Endothelial cell of umbilical vein (primary cell): ENCODE results near the gene ZNF121. TPM values are rescaled to one million over a fixed set of nuclear protein-coding genes. Genes with fewer than 3 reads are reported as not detected.
A peak's percentile ranks its signal among the peaks of the same experiment; 100 is the strongest.

Experiments
- Bru-seq: library from RNA; stranded (reverse); fragments of 400-500 nt; gene quantifications from one replicate; lab custom pipeline; 2021; lab: Mats Ljungman, UMichigan
- BruChase-seq, 2 experiments: library from RNA; stranded (reverse); fragments of 400-500 nt; gene quantifications; one replicate each; lab custom pipeline; 2021; lab: Mats Ljungman, UMichigan
- BruUV-seq: library from RNA; stranded (reverse); fragments of 400-500 nt; replicated peaks from 2 replicates; lab custom pipeline; 2021; lab: Mats Ljungman, UMichigan
- CTCF ChIA-PET: fragments of 300-600, 350-600 bp; sonication (Branson Sonifier 250); formaldehyde crosslinking; loops from one replicate; lab custom pipeline; 2021; ENCODE audit warnings: antibody characterized with exemption, inconsistent platforms; lab: Charles Lee
- POLR2A ChIA-PET: fragments of 300-600, 350-600 bp; sonication (Branson Sonifier 250); formaldehyde crosslinking; loops from one replicate; lab custom pipeline; 2021; ENCODE audit warnings: antibody characterized with exemption, inconsistent platforms; lab: Charles Lee
- DNase-seq: peaks from one replicate; pipeline ENCODE4 v3.0.0-alpha.2; 2011; ENCODE audit warnings: low read depth, low spot score
- FAIRE-seq: peaks from 2 replicates; lab custom pipeline; 2011; peaks lifted over from hg19 to GRCh38; lab: Jason Lieb, UNC
- H2AFZ ChIP-seq: 2 replicates; pipeline ENCODE4 v1.6.0; 2012; ENCODE audit warnings: low read depth, low read length, control low read depth, inconsistent platforms
- H3K27ac ChIP-seq: 2 replicates; pipeline ENCODE4 v1.5.1; 2011; ENCODE audit warnings: low read depth, mild to moderate bottlenecking, control low read depth, low read length, moderate library complexity; ENCODE audit not compliant: insufficient read depth
- H3K27me3 ChIP-seq, 2 experiments: 2 replicates each; pipeline versions ENCODE4 v1.6.0 to v1.6.1; 2011; ENCODE audit warnings: low read length in 2 of 2, mixed read lengths in 1 of 2; ENCODE audit not compliant: control insufficient read depth in 2 of 2, insufficient read depth in 2 of 2
- H3K36me3 ChIP-seq, 2 experiments: 2 replicates in 1 of 2; 3 replicates in 1 of 2; pipeline ENCODE4 v1.5.1; 2011; ENCODE audit warnings: low read length in 2 of 2, mild to moderate bottlenecking in 1 of 2, moderate library complexity in 1 of 2; ENCODE audit not compliant: control insufficient read depth in 2 of 2, insufficient read depth in 2 of 2; ENCODE audit errors: extremely low read depth in 1 of 2
- H3K4me1 ChIP-seq: 3 replicates; pipeline ENCODE4 v1.5.1; 2011; ENCODE audit warnings: mild to moderate bottlenecking, low read length; ENCODE audit not compliant: control insufficient read depth, insufficient read depth; ENCODE audit errors: extremely low read depth
- H3K4me2 ChIP-seq: 2 replicates; pipeline ENCODE4 v1.6.1; 2011; ENCODE audit warnings: low read length, control low read depth, mixed read lengths; ENCODE audit not compliant: insufficient read depth
- H3K4me3 ChIP-seq, 3 experiments: fragments of 200-600 bp in 1 of 3; sonication (generic), shearing (Covaris generic) in 1 of 3; replicated peaks in 1 of 3; 2 replicates each; pipeline ENCODE4 v1.5.1; 2011 to 2016; ENCODE audit warnings: control low read depth in 3 of 3, low read length in 3 of 3, mild to moderate bottlenecking in 2 of 3, inconsistent platforms in 1 of 3, low read depth in 1 of 3, moderate library complexity in 1 of 3; ENCODE audit not compliant: insufficient read depth in 1 of 3
- H3K79me2 ChIP-seq: 2 replicates; pipeline ENCODE4 v1.6.0; 2012; ENCODE audit warnings: low read length, inconsistent platforms; ENCODE audit not compliant: control insufficient read depth, insufficient read depth
- H3K9ac ChIP-seq: replicated peaks from 2 replicates; pipeline ENCODE3; 2011; ENCODE audit warnings: low read length, control low read depth; ENCODE audit not compliant: insufficient read depth; ENCODE audit errors: extremely low read depth
- H3K9me1 ChIP-seq: replicated peaks from 3 replicates; pipeline ENCODE4 v1.6.0; 2011; ENCODE audit warnings: mild to moderate bottlenecking, low read length; ENCODE audit not compliant: control insufficient read depth, insufficient read depth; ENCODE audit errors: extremely low read depth
- H3K9me3 ChIP-seq: replicated peaks from 2 replicates; pipeline ENCODE4 v1.5.1; 2012; ENCODE audit warnings: low read length, inconsistent platforms; ENCODE audit not compliant: control insufficient read depth, insufficient read depth
- H4K20me1 ChIP-seq: replicated peaks from 2 replicates; pipeline ENCODE3; 2011; ENCODE audit warnings: mild to moderate bottlenecking, low read length; ENCODE audit not compliant: control insufficient read depth, insufficient read depth; ENCODE audit errors: extremely low read depth
- CTCF ChIP-seq, 2 donors: IDR thresholded peaks; 1 replicate in 1 of 2; 2 replicates in 1 of 2; pipeline ENCODE4 v1.5.1; 2011; ENCODE audit warnings: low read length in 2 of 2, mild to moderate bottlenecking in 2 of 2, moderate library complexity in 2 of 2, control low read depth in 1 of 2, inconsistent platforms in 1 of 2, low read depth in 1 of 2; ENCODE audit not compliant: insufficient read depth in 1 of 2; ENCODE audit errors: extremely low read depth in 1 of 2
- EZH2 ChIP-seq: IDR thresholded peaks from 2 replicates; pipeline ENCODE4 v1.6.1; 2012; ENCODE audit warnings: borderline replicate concordance, low read depth, mild to moderate bottlenecking, moderate library complexity, low read length, inconsistent platforms; ENCODE audit not compliant: severe bottlenecking
- FOS ChIP-seq: IDR thresholded peaks from 2 replicates; pipeline ENCODE4 v1.6.1; 2011; ENCODE audit warnings: mild to moderate bottlenecking, low read length, moderate library complexity, borderline replicate concordance; ENCODE audit not compliant: insufficient read depth
- JUN ChIP-seq: IDR thresholded peaks from 2 replicates; pipeline ENCODE4 v1.6.1; 2011; ENCODE audit warnings: borderline replicate concordance, low read depth; ENCODE audit not compliant: insufficient read length, insufficient read depth
- MYC ChIP-seq: IDR thresholded peaks from one replicate; pipeline ENCODE4 v1.6.1; 2011; ENCODE audit warnings: mild to moderate bottlenecking, low read depth, low read length
- POLR2A ChIP-seq: IDR thresholded peaks from 2 replicates; pipeline ENCODE4 v1.6.1; 2012; ENCODE audit warnings: low read depth, mild to moderate bottlenecking, control low read depth, low read length
- POLR2AphosphoS5 ChIP-seq: IDR thresholded peaks from 2 replicates; pipeline ENCODE4 v1.6.1; 2012; ENCODE audit warnings: low read depth, mild to moderate bottlenecking, control low read depth, low read length, moderate library complexity; ENCODE audit not compliant: insufficient read depth
- dilution Hi-C: fragments of 300-500 bp; cut with MboI; formaldehyde crosslinking; loops from one replicate; pipeline ENCODE4 v1.15.0; 2019; ENCODE audit warnings: low sequenced_read_pairs; ENCODE audit not compliant: extremely low pct_ligation_motif_present
- intact Hi-C: fragments of 100-400 bp; cut with micrococcal nuclease; formaldehyde crosslinking; loops from one replicate; pipeline ENCODE4 v1.10.0; 2022
- long read RNA-seq: library from polyadenylated mRNA; stranded (forward); transcript quantifications from one replicate; pipeline ENCODE4 v2.0.0, GENCODE V29; 2021
- polyA minus RNA-seq, 3 experiments: library from RNA; depleted of rRNA, polyadenylated mRNA; stranded (reverse); fragments of >200 nt; gene quantifications; 1 replicate in 1 of 3; 2 replicates in 2 of 3; pipeline ENCODE4 v1.2.3, GENCODE V29; 2011
- polyA plus RNA-seq, 4 experiments: library from polyadenylated mRNA; depleted of rRNA in 3 of 4; stranded (reverse) in 3 of 4; unstranded in 1 of 4; fragments of >200 nt; gene quantifications; 2 replicates each; pipeline versions ENCODE4 v1.2.1 to v1.2.3, GENCODE V29; 2011 to 2012; ENCODE audit warnings: missing spikeins in 1 of 4
- total RNA-seq: library from RNA; stranded (reverse); gene quantifications from 2 replicates; pipeline ENCODE4 v1.2.3, GENCODE V29; 2021

ZNF121 gene
- total RNA-seq (21.4 and 25.1 TPM in 2 replicates), polyA plus RNA-seq (1.9 and 2.3 TPM in 2 replicates), polyA minus RNA-seq (15.1 and 16.7 TPM in 2 replicates), Bru-seq, nascent RNA (percentile 92 among the genes with signal in this experiment), BruChase-seq, experiment 1, labeled RNA remaining after a 6-hour chase (percentile 95 among the genes with signal in this experiment), BruChase-seq, experiment 2, labeled RNA remaining after a 2-hour chase (percentile 96 among the genes with signal in this experiment)
- polyA plus RNA-seq (2011; cell fraction: cytosol; rRNA removed): 2.5 TPM in 2 replicates
- 5.7 and 7.8 TPM in 2 replicates for polyA plus RNA-seq (2011; cell fraction: nucleus; rRNA removed)
- 6.2 and 7.5 TPM in 2 replicates for polyA plus RNA-seq (2012)
- polyA minus RNA-seq (2011; cell fraction: cytosol; rRNA and poly(A)+ RNA removed): 20.8 TPM
- 9.1 and 12.2 TPM in 2 replicates for polyA minus RNA-seq (2011; cell fraction: nucleus; rRNA and poly(A)+ RNA removed)
- long read RNA-seq, partial matches to known transcripts: 0 of 3 reads
- long read RNA-seq, other reads (novel, unspliced or antisense): 2 of 3 reads

GRCh38 chr19:9584073-9584833 is at the start of gene ZNF121:
Gene ZNF121 (minus strand): TSS chr19:9584504. CDS start chr19:9568097, 16,407 bp downstream.
- H3K79me2 ChIP-seq: peaks cover 48% of the 10 kb centered on the region
- peak; percentile 82 for DNase-seq
- H3K9me3 ChIP-seq: no peaks in the 10 kb centered on the region
- peak within 1 kb of the TSS; percentile 89 for H3K4me2 ChIP-seq
- CTCF ChIA-PET: interaction anchor here (1.0 to 1.8 kb wide), 3 partner anchors 149 to 272 kb away, joined by 3 to 4 read pairs (median 4); partner anchors contain the start of gene ZNF266
- H3K9me1 ChIP-seq: no peaks in the 10 kb centered on the region
- intact Hi-C loops: loop anchor here (1.0 to 10.0 kb wide), 6 partner anchors 38 to 444 kb away; partner anchors contain the start of genes ZNF266, ZNF317, ZNF426 and ZNF561
- H4K20me1 ChIP-seq: peaks cover 3% of the 10 kb centered on the region
- H3K36me3 ChIP-seq: peaks cover 0 to 1% of the 10 kb centered on the region in 2 experiments
- peak; percentile 42 for TF ChIP-seq JUN
- TF ChIP-seq POLR2AphosphoS5: peak; percentile 94
- TF ChIP-seq POLR2A: peak; percentile 94
- no peak for TF ChIP-seq EZH2
- TF ChIP-seq FOS: no peak
- no peak for TF ChIP-seq CTCF (IDR thresholded peaks at IDR 0.05; ENCODE audit: extremely low read depth in 1 of 2, insufficient read depth in 1 of 2, low read depth in 1 of 2, low read length in 2 of 2)
- peak; percentile 98 for TF ChIP-seq MYC
- dilution Hi-C loops: no loop called here
- peak; percentile 65 for FAIRE-seq
- H3K4me1 ChIP-seq: no peaks in the 10 kb centered on the region
- peak within 1 kb of the TSS; percentile 72 to 97 (median 90) for H3K4me3 ChIP-seq
- H3K27ac ChIP-seq: peak within 1 kb of the TSS; percentile 82
- POLR2A ChIA-PET: no interaction called here
- BruUV-seq: TSS peak; percentile 83
- H3K9ac ChIP-seq: peak within 1 kb of the TSS; percentile 87
- no peaks in the 10 kb centered on the region for H3K27me3 ChIP-seq
- H2AFZ ChIP-seq: peak within 1 kb of the TSS; percentile 85
